NCI-H2107 treated with DMSO at 0.1 percent for 48 hours (cell line): ENCODE results near the gene LIMK1.
"Not testable (repeated sequence)": the region's sequence is repeated elsewhere in the genome, so short reads cannot be mapped to it uniquely, and the experiment has no call there.

ENCODE experiments used
- DNase-seq: peaks from one replicate; lab custom pipeline; 2025; ENCODE audit not compliant: unreplicated experiment; lab: John Stamatoyannopoulos, UW

Gene LIMK1

GRCh38 chr7:74083117-74083876 is at the start of gene LIMK1:
TSS of gene LIMK1 (plus strand) at chr7:74083804. CDS start at chr7:74083991, 187 bp downstream.
- peak; percentile 38 for DNase-seq

- DNase-seq = no peak
These were observed 46.0 kb upstream of the LIMK1 start for GRCh38 chr7:74037609-74038008.

- no peak for DNase-seq
These were observed 45.2 kb upstream of the LIMK1 start for GRCh38 chr7:74038194-74038961.

- DNase-seq = peak; percentile 14
These were observed 44.3 kb upstream of the LIMK1 start for GRCh38 chr7:74039337-74039736.

GRCh38 chr7:74040101-74040790 is 43.4 kb upstream of the LIMK1 start:
- no peak for DNase-seq

GRCh38 chr7:74040791-74041520 is 42.6 kb upstream of the LIMK1 start:
- DNase-seq = no peak

GRCh38 chr7:74042746-74043522 is 40.7 kb upstream of the LIMK1 start:
- no peak for DNase-seq

- peak; percentile 33 for DNase-seq
These were observed 40.1 kb upstream of the LIMK1 start for GRCh38 chr7:74043523-74043951.

GRCh38 chr7:74044366-74045350 is 38.9 kb upstream of the LIMK1 start:
- no peak for DNase-seq

GRCh38 chr7:74046581-74046980 is 37.0 kb upstream of the LIMK1 start:
- not testable (repeated sequence) for DNase-seq

GRCh38 chr7:74047804-74048380 is 35.7 kb upstream of the LIMK1 start:
- no peak for DNase-seq

GRCh38 chr7:74048999-74049599 is 34.5 kb upstream of the LIMK1 start:
- no peak for DNase-seq

GRCh38 chr7:74049997-74050798 is 33.4 kb upstream of the LIMK1 start:
- no peak for DNase-seq

- no peak for DNase-seq
These were observed 32.4 kb upstream of the LIMK1 start for GRCh38 chr7:74051193-74051592.

- DNase-seq = no peak
These were observed 31.8 kb upstream of the LIMK1 start for GRCh38 chr7:74051629-74052410.

- no peak for DNase-seq
These were observed 31.0 kb upstream of the LIMK1 start for GRCh38 chr7:74052628-74053027.
